ENCODE measurements around the gene CDH18.

The CDH18 gene

DNA sequence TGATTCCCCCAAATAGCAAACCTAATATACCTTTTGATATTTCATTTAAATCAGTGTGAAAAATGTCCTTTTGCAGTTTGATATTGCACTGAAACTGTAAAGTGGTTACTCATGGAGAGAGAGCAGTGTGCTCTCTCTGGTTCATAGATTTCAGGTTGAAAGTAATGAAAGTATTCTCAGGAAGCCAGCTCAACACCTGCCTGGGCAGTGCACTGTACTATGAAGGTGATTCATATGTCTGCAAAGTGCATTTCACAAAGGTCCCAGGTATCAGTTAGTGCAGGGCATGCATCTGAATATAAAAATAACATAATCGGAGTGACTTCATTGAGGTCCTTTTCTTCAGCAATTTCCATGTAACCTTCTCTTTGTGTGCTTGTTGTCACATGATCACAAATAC, 274.3 kb downstream of the CDH18 start:
- Histone ChIP-seq H4K20me1 (ENCODE audit: insufficient read depth, low read length) (no peaks in the 10 kb centered on the region), H3K27me3 (ENCODE audit: insufficient read depth, low read length) (no peaks in the 10 kb centered on the region), H3F3A (ENCODE audit: insufficient read depth, low read length) (no peaks in the 10 kb centered on the region), H3K4me1 (ENCODE audit: insufficient read depth, low read length, severe bottlenecking) (no peaks in the 10 kb centered on the region), H3K9ac (ENCODE audit: low read length) (no peak overlapping the region), H3K4me3 (ENCODE audit: low read depth, low read length, poor library complexity, severe bottlenecking) (no peak overlapping the region), H3K9me2 (ENCODE audit: low read depth, low read length) (no peaks in the 10 kb centered on the region), H3K27ac (ENCODE audit: low read depth, low read length, poor library complexity, severe bottlenecking) (no peak overlapping the region), H3K36me3 (ENCODE audit: insufficient read depth, low read length) (no peaks in the 10 kb centered on the region), H3K4me2 (ENCODE audit: low read length) (no peak overlapping the region), H3K79me2 (ENCODE audit: insufficient read depth, low read length) (no peaks in the 10 kb centered on the region), H3K9me3 (ENCODE audit: low read length) (no peaks in the 10 kb centered on the region), H2AFZ (ENCODE audit: low read length) (no peak overlapping the region)
- TF ChIP-seq, protein P1, sequence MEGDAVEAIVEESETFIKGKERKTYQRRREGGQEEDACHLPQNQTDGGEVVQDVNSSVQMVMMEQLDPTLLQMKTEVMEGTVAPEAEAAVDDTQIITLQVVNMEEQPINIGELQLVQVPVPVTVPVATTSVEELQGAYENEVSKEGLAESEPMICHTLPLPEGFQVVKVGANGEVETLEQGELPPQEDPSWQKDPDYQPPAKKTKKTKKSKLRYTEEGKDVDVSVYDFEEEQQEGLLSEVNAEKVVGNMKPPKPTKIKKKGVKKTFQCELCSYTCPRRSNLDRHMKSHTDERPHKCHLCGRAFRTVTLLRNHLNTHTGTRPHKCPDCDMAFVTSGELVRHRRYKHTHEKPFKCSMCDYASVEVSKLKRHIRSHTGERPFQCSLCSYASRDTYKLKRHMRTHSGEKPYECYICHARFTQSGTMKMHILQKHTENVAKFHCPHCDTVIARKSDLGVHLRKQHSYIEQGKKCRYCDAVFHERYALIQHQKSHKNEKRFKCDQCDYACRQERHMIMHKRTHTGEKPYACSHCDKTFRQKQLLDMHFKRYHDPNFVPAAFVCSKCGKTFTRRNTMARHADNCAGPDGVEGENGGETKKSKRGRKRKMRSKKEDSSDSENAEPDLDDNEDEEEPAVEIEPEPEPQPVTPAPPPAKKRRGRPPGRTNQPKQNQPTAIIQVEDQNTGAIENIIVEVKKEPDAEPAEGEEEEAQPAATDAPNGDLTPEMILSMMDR (IDR thresholded peaks at IDR 0.05; ENCODE audit: low read length): no peak
- TF ChIP-seq EZH2 (IDR thresholded peaks at IDR 0.05; ENCODE audit: borderline replicate concordance, low read length): no peak

DNA sequence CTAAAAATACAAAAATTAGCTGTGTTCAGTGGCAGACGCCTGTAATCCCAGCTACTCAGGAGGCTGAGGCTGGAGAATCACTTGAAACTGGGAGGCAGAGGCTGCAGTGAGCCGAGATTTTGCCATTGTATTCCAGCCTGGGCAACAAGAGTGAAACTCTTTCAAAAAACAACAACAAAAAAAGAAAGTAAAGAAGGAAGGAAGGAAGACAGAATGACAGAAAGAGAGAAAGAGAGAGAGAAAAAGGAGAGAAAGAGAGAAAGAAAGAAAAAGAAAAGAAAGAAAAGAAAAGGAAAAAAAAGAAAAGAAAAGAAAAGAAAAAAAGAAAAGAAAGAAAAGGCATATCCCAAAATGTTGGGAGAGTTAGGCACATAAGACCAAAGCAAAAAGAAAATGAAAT, 278.6 kb downstream of the CDH18 start:
- Histone ChIP-seq H3K9me2 (ENCODE audit: low read depth, low read length) (no peaks in the 10 kb centered on the region), H3K9ac (ENCODE audit: low read length) (no peak overlapping the region), H3F3A (ENCODE audit: insufficient read depth, low read length) (no peaks in the 10 kb centered on the region), H2AFZ (ENCODE audit: low read length) (no peak overlapping the region), H3K4me3 (ENCODE audit: low read depth, low read length, poor library complexity, severe bottlenecking) (no peak overlapping the region), H3K9me3 (ENCODE audit: low read length) (no peaks in the 10 kb centered on the region), H3K27ac (ENCODE audit: low read depth, low read length, poor library complexity, severe bottlenecking) (no peak overlapping the region), H3K36me3 (ENCODE audit: insufficient read depth, low read length) (no peaks in the 10 kb centered on the region), H3K79me2 (ENCODE audit: insufficient read depth, low read length) (no peaks in the 10 kb centered on the region), H3K4me1 (ENCODE audit: insufficient read depth, low read length, severe bottlenecking) (no peaks in the 10 kb centered on the region), H4K20me1 (ENCODE audit: insufficient read depth, low read length) (no peaks in the 10 kb centered on the region), H3K27me3 (ENCODE audit: insufficient read depth, low read length) (no peaks in the 10 kb centered on the region), H3K4me2 (ENCODE audit: low read length) (no peak overlapping the region)
- no peak for TF ChIP-seq EZH2 (IDR thresholded peaks at IDR 0.05; ENCODE audit: borderline replicate concordance, low read length)
- TF ChIP-seq, protein P1 (IDR thresholded peaks at IDR 0.05; ENCODE audit: low read length): no peak

DNA sequence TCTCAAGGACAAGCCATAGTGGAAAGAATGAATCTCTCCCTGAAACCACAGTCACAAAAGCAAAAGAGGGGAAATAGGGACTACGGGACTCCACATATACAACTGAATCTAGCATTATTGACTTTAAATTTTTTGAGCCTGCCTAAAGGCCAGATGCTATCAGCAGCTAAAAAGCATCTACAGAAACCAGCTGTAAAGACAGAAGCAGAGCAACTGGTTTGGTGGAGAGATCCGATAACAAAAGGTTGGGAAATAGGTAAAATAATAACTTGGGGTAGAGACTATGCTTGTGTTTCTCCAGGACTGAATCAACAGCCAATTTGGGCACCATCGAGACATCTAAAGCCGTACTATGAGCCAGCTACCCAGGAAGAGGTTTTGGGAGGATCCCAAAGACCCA, 281.2 kb downstream of the CDH18 start:
- H3K79me2 ChIP-seq (ENCODE audit: insufficient read depth, low read length): no peaks in the 10 kb centered on the region
- no peaks in the 10 kb centered on the region for H3K9me2 ChIP-seq (ENCODE audit: low read depth, low read length)
- TF ChIP-seq, protein P1 (IDR thresholded peaks at IDR 0.05; ENCODE audit: low read length): no peak
- no peak for TF ChIP-seq EZH2 (IDR thresholded peaks at IDR 0.05; ENCODE audit: borderline replicate concordance, low read length)
- no peaks in the 10 kb centered on the region for H4K20me1 ChIP-seq (ENCODE audit: insufficient read depth, low read length)
- H3K9ac ChIP-seq (ENCODE audit: low read length): no peak overlapping the region
- no peaks in the 10 kb centered on the region for H3K36me3 ChIP-seq (ENCODE audit: insufficient read depth, low read length)
- H3K4me3 ChIP-seq (ENCODE audit: low read depth, low read length, poor library complexity, severe bottlenecking): no peak overlapping the region
- H2AFZ ChIP-seq (ENCODE audit: low read length): no peak overlapping the region
- H3K4me2 ChIP-seq (ENCODE audit: low read length): no peak overlapping the region
- H3K27ac ChIP-seq (ENCODE audit: low read depth, low read length, poor library complexity, severe bottlenecking): no peak overlapping the region
- no peaks in the 10 kb centered on the region for H3F3A ChIP-seq (ENCODE audit: insufficient read depth, low read length)
- no peaks in the 10 kb centered on the region for H3K9me3 ChIP-seq (ENCODE audit: low read length)
- no peaks in the 10 kb centered on the region for H3K27me3 ChIP-seq (ENCODE audit: insufficient read depth, low read length)
- no peaks in the 10 kb centered on the region for H3K4me1 ChIP-seq (ENCODE audit: insufficient read depth, low read length, severe bottlenecking)

Data from OCI-LY1 (cell line).